ENCODE results near the gene CD40.

Gene CD40

DNA sequence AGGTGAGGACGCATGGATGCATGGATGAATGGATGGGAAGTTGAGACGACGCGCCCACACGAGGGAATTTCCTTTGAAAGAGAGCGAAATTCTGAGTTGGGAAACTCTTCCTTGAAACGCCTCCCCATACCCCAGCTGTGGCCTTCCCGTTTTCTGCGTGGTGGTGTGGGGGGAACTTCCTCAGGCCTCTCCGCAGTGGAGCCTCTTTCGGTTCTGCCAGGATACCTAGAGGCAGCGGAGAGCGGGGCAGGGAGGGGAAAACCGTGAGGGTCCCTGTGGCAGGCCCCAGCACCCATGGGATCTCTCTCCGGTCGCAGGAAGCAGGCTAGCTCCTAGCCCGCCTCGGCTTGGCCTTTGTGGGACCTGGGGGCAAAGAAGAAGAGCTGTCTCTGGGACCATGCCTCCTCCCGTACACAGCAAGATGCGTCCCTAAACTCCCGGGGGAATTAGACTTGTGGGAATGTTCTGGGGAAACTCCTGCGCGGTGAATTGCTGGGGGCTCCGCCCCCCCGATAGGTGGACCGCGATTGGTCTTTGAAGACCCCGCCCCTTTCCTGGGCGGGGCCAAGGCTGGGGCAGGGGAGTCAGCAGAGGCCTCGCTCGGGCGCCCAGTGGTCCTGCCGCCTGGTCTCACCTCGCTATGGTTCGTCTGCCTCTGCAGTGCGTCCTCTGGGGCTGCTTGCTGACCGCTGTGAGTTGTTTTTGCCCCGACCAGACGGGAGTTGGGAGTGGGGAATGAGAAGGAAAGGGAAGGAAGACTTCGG is at the start of gene CD40:
Gene CD40 (plus strand): TSS at position 611 of the 764 bp plus-strand sequence. CDS start 30 bp downstream, at position 641.
- in situ Hi-C loops (cut with HindIII; ENCODE audit: low sequenced_read_pairs) = no loop called here

DNA sequence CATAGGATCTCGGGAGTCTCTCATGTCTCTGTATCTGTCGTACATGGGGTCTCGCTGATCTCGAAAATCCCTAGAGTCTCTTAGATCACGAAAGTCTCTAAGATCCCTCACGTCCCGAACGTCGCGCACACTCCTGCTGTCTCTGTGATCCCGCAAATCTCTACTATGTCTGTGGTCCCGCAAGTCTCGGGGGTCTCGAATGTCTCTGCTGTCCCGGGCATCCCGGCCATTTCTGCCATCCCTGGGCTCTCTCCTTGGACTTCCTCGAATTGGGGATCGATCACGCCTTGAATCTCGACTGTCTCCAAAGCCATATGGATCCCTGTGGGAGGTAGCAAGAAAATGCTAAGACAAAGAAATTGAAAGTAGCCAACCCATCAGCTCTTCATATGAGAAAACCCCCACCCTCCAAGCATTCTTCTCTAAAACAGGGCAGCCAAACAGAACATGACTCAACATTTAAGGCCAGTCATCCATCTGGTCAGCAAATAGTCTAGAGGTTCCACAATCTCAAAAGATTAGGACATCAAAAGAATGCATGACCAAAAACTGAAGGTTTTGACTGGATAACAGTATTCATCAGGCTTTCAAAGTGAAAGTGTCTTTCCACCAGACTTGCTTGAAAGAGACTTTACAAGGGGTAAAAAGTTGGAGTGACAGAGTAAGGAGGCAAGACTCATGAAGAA is 47.8 kb upstream of the CD40 start:
- in situ Hi-C loops (cut with HindIII; ENCODE audit: low sequenced_read_pairs) = no loop called here

DNA sequence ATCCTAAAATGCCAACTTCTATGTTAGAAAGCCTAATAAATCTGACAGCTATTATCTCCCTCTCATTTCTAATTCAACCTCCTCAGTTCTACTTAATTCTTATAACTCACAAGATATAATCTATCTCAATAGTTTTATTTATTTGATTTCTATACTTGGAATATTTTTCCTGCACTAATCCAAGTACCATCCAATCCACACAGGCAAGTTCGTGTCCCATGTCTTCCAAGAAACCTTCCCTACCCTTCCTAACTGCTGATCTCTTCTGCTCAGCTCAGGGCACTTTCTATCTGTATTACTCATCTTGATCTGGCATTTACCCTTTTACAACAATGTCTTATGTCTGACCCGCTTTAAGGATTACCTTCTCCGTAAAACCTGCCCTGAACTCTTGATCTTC is 46.5 kb upstream of the CD40 start:
- in situ Hi-C loops (cut with HindIII; ENCODE audit: low sequenced_read_pairs) = no loop called here

GRCh38 chr20:46073024-46073423 is 45.1 kb upstream of the CD40 start:
- in situ Hi-C loops (cut with HindIII; ENCODE audit: low sequenced_read_pairs) = no loop called here

- in situ Hi-C loops (cut with HindIII; ENCODE audit: low sequenced_read_pairs) = no loop called here
These were observed 44.7 kb upstream of the CD40 start for GRCh38 chr20:46073443-46073842.

GRCh38 chr20:46074006-46074405 is 44.1 kb upstream of the CD40 start:
- in situ Hi-C loops (cut with HindIII; ENCODE audit: low sequenced_read_pairs) = no loop called here

DNA sequence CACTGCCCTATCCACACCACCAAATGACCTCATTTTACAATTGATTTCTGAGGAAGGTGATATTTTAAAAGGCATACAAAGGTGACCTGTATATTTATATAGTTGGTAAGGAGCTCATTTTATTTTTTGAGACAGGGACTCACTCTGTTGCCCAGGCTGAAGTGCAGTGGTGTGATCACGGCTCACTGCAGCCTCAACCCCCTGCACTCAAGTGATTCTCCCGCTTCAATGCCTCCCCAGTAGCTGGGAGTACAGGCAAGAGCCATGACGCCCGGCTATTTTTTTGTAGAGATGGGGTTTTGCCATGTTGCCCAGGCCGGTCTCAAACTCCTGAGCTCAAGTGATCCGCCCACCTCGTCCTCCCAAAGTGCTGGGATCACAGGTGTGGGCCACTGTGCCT is 41.3 kb upstream of the CD40 start:
- in situ Hi-C loops (cut with HindIII; ENCODE audit: low sequenced_read_pairs) = loop anchor here (5.0 kb wide), 1 partner anchor 35 kb away; no protein-coding TSS in a partner anchor

GRCh38 chr20:46077642-46078305 is 40.3 kb upstream of the CD40 start:
- in situ Hi-C loops (cut with HindIII; ENCODE audit: low sequenced_read_pairs) = loop anchor here (5.0 kb wide), 1 partner anchor 35 kb away; no protein-coding TSS in a partner anchor

DNA sequence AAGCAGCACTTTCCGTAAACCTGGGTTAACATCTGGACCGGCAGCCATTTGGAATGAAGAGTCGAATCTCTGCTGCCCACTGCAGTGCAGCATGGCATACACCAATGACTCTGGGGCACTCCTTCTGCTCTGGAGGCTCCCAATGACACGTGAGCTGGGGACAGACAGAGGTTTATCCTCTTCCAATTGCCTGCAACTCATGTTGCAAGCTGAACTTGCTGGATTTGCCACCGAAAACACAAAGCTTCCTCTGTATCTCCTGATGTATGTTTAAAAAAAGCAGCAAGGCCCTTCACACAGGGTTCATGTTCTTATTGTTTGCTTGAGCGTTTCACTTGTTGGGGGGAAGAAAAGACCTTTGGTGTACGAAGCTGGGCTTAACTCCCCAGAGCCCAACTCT is 39.2 kb upstream of the CD40 start:
- in situ Hi-C loops (cut with HindIII; ENCODE audit: low sequenced_read_pairs) = loop anchor here (5.0 kb wide), 1 partner anchor 33 kb away; no protein-coding TSS in a partner anchor

GRCh38 chr20:46081074-46081473 is 37.0 kb upstream of the CD40 start:
- in situ Hi-C loops (cut with HindIII; ENCODE audit: low sequenced_read_pairs) = no loop called here

GRCh38 chr20:46083101-46083500 is 35.0 kb upstream of the CD40 start:
- in situ Hi-C loops (cut with HindIII; ENCODE audit: low sequenced_read_pairs) = no loop called here

- in situ Hi-C loops (cut with HindIII; ENCODE audit: low sequenced_read_pairs) = no loop called here
These were observed 34.5 kb upstream of the CD40 start for GRCh38 chr20:46083531-46084061.

DNA sequence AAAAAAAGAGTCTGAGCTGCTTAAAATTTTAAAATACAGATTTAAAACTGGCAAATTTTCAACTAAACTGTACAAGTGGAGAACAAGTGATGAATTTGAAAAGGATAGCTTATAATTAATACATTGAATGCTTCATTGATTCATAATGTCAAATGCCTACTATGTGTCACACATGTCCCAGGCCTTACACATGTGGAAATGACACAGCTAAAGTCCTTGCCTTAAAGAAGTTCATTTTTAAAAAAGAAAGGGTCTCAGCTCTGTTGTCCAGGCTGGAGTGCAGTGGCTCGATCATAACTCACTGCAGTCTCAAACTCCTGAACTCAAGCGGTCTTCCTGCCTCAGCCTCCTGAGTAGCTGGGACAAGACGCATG is 33.3 kb upstream of the CD40 start:
- in situ Hi-C loops (cut with HindIII; ENCODE audit: low sequenced_read_pairs) = no loop called here

GRCh38 chr20:46085179-46085851 is 32.8 kb upstream of the CD40 start:
- in situ Hi-C loops (cut with HindIII; ENCODE audit: low sequenced_read_pairs) = no loop called here

GRCh38 chr20:46087161-46087560 is 31.0 kb upstream of the CD40 start:
- in situ Hi-C loops (cut with HindIII; ENCODE audit: low sequenced_read_pairs) = no loop called here

- in situ Hi-C loops (cut with HindIII; ENCODE audit: low sequenced_read_pairs) = no loop called here
These were observed 29.5 kb upstream of the CD40 start for GRCh38 chr20:46088409-46089166.

DNA sequence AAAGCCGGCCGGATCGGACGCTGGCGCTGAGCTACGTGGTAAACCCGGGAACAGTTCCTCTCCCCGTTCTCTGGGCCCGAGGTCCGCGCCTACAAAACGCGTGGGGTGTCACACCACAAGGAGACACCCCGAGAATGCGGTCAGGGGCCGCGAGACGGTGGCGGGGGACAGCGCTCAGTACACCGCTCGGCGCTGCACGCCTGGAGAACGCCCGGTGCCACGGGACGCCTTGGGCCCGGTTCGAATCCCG is 29.0 kb upstream of the CD40 start:
- in situ Hi-C loops (cut with HindIII; ENCODE audit: low sequenced_read_pairs) = no loop called here

DNA sequence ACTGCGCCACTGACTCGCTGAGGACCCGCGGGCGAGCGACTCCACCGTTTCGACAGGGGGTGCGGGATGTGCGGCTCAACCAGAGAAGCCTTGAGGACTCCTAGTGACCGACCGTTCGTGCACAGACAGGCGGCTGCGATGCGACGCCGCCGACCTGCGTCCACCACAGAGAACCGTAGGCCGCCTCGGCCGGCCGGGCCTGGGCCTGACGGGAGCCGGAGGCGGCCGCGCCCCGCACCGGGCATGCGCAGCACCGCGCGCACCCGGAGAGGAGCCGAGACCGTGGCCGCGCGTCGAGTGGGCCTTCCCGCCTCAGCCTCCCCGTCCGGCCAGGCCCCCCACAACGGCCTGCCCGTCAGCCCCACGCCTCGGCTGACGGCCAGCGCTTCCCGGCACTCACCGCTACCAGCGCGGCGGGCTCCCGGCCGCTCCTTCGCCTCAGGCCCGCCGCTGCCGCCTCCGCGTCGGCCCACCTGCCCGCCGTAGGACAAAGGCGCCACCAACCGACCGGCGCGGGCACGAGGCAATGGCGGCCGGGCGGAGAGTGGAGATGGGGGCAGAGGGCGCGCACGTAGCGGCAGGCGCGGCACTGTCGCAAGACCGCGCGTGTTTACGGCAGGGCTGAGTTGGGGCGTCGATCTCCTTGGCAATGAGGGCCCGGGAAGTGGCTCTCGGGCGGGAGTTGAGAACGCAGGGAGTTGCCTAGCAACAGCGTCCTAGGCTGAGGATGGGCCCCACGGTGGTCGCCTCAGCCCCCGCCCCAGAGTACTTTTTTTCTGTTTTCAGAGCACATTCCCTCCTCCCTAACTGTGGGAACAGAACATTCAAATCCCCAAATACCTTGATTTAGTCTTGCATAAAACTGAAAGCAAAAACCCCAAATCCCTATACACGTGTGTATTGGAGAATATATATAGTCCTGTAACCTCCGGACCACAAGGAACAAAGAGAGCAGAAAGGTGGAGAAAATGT is 28.4 kb upstream of the CD40 start, which contains the start of gene NCOA5:
Gene NCOA5 (minus strand): TSS at position 546 of the 972 bp plus-strand sequence. CDS start 10,538 bp downstream, outside the sequence.
- in situ Hi-C loops (cut with HindIII; ENCODE audit: low sequenced_read_pairs) = no loop called here
